HG03139 (cell line): ENCODE measurements around the gene MUC21.

Source experiments
- ATAC-seq: cut with Tn5 transposase; IDR thresholded peaks from one replicate; pipeline ENCODE4 v1.9.1; 2021; ENCODE audit not compliant: unreplicated experiment

Gene MUC21

DNA sequence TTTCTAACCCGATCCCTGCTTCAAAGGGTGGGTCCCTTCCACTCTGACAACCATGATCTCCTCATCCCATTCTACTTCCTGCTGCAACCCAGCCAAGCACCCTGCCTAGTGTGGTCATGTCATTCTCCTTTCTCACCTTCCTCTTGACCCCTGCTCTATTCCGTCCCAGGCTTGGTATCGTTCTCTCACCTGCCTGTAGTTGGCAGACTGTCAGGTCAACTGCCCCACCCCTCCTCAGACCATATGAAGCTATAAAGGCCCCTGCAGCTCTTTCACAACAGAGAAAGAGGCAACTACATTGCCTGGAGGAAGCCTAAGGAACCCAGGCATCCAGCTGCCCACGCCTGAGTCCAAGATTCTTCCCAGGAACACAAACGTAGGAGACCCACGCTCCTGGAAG, at the start of gene MUC21:
Gene MUC21, plus strand, starts transcription at position 280 of the 400 bp plus-strand sequence. CDS start 241 bp downstream, outside the sequence.
- ATAC-seq, result no peak

DNA sequence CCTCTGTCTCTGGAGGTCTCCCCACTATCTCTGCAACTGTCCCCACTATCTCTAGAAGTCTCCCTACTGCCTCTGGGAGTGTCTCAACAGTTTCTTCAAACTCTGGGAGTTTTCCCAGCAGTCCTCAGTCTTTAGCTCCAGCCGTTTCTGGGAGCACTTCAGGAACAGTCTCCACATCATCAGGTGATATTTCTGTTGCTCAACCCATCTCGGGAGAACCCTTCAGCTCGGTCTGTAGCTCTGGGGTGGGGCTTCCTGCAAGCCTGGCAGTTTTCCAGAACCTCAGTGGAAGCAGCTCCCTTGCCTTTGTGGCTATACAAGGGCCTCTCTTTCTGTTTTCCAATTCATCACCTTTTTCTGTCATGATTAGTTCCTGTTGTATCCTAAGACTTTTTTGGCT, 48.5 kb upstream of the MUC21 start:
- ATAC-seq, result no peak

DNA sequence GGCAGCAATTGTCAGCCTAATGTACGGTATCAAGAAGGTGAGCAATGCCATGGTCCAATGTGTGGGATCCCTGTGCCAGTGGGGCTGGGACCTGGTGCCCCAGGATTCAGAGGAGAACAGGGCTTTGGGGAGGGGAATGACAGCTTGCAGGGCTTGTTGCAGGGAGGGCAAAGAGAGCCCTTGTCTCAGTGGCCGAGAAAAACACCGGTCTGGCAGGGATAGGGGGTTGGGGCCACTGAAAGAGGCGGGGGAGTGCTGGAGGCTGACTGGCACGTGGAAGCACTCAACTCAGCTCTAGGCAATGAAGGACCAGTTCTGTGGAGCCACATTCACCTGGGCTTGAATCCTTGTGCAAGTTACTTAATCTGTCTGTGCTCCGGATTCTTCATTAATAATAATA, 46.3 kb upstream of the MUC21 start:
- no peak for ATAC-seq

DNA sequence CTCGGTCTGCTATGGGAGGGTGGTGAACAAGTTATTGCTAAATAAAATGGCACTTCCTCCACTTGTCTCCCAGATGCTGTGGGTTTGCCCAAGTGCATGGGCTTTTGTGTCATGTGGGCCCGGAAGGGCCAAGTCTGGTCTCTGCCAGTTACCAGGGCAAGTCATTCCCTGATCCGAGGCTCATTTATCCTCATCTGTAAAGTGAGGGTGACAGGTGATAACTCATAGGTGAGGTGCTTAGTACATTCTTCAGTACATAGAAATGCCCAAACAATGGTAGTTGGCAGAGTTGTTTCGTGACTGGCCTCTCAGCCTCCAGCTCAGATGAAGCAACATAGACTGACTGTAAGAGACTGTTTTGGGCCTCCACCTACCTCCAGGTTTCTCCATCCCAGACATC, 44.8 kb upstream of the MUC21 start:
- ATAC-seq, result no peak

DNA sequence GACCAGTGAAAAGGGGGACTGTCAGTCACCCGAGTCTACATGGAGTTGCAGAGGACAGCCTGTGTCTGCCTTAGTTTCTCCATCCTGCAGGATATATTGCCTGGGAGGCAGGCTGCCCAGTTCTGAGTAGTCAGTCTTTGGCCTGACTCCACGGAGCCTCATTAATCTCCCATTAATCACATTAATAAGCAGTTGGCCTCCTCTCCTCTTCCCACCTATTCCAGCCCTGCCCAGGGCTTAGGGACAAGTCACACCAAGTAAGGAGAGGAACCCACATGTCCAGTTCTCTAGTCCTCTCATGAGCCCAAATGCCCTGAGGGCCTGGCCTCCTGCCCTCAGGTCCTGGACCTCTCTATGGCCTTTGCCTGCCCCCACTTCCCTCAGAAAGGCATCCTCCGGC, 44.0 kb upstream of the MUC21 start:
- ATAC-seq, result no peak

DNA sequence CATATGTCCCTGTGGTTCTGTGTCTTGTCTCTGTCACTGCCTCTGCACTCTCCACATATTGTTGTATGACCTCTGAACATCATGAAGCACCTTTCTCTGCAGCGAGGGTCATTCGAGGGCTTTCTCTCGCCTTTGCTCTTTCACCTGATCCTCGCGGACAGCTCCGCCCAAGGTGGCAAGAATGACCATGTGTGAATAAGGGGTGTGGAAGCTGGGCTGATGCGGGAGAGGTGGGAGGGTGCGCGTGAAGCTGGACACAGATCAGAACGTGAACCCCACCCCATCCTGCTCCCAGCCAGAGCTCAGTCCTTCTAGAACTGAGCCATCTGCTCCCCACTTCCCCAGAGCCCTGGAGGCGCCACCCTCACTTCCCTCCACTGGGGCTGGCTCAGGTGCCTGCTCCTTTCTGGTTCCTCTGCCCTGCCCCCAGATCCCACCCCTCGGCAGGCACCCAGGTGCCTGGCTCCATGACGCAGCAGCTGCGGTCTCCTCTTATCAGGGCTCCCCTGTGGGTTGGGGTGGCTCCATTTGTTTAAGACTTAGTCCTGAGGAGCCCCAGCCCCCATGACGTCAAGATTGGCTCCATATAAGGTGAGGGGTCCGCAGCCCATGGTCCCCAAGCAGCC, 43.0 kb upstream of the MUC21 start, which contains the start of gene MUCL3:
Gene MUCL3, plus strand, starts transcription at position 613 of the 626 bp plus-strand sequence. CDS start 27 bp downstream, outside the sequence.
- ATAC-seq, result no peak

DNA sequence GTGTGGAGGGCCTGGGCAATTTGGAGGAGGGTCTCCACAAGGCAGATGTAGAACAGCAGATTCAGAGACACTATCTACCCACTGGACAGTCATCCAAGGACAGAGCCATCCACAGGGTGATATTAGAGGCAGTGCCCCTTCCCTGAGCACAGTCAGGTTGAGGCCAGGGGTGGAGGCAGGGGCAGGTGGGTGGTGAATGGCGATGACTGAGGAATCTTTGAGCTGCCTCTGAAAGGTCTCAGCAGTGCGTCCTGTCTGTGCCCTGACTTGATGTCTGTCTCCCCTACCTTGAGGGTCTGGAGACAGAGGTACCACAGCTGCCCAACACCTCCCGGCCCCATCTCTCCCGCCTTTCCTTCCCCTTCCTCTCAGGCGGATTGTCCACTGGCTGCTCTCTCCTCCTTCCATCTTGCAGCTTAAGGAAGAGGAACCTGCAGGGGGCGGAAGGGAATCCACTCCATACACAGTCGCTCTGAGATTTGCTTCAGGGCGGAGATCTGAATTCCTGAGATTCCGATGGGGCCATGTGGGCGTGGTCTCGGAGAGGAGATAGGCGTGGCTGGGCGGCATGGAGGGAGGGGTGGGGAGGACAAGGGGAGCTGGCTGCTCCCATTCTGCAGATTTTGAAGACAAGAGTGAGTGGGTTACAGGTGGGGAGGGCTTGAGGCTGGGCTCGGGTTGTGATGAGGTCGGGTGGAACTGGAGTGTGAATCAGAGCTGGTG, 41.0 kb upstream of the MUC21 start:
- ATAC-seq, result no peak

DNA sequence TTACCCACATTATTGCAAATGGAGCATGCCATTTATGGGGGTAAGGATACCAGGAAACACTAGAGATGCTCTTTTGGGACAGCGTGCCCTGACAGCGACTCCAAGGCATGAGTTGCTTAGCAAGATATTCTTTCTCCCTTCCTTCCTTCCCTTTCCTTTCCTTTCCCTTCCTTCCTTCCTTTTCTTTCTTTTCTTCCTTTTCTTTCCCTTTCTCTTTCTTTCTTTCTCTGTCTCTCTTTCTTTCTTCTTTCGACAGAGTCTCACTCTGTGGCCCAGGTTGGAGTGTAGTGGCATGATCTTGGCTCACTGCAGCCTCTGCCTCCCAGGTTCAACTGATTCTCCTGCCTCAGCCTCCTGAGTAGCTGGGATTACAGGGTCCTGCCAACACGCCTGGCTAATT, 39.5 kb upstream of the MUC21 start:
- ATAC-seq, result no peak

DNA sequence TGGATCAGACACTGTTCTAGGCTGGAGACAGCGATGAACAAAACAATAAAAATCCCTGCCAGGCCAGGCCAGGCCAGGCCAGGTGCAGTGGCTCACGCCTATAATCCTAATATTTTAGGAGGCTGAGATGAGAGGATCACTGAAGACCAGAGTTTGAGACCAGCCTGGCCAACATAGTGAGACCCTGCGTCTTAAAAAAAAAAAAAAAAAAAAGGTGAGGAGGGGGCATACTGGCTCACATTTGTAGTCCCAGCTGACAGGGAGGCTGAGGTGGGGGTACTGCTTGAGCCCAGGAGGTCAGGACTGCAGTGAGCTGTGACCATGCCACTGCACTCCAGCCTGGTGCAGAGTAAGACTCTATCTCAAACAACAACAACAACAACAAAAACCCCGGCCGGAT, 38.2 kb upstream of the MUC21 start:
- ATAC-seq, result no peak

DNA sequence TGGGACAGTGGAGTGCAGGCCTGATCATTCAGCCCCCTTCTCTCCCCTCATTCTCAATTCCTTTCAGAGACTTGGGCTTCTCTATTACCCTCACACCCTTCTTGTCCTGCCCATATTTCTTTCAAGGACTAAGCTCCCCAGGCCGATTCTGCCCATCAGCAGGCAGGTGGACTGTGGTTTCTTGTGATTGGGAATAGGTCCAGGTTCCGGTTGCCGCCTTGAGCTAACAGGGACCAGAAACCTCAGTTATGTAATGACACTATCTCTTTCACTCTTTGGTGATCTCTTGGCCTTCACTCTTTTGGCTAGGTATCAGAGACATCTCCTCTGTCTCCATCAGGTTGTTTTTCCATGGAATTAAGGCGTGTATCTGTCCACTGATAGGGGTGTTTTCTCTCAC, 36.3 kb upstream of the MUC21 start:
- ATAC-seq, result no peak

DNA sequence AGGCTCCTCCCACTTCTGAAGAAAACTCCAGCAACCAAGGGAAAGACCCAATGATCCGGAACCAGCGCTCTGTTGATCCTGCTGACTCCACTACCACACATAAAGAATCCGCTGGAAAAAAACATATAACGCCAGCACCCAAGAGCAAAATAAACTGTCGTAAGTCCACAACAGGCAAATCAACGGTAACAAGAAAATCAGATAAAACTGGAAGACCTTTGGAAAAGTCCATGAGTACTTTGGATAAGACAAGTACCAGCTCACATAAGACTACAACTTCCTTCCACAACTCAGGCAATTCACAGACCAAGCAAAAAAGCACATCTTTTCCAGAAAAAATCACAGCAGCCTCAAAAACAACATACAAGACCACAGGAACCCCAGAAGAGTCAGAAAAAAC, 34.7 kb upstream of the MUC21 start:
- no peak for ATAC-seq

DNA sequence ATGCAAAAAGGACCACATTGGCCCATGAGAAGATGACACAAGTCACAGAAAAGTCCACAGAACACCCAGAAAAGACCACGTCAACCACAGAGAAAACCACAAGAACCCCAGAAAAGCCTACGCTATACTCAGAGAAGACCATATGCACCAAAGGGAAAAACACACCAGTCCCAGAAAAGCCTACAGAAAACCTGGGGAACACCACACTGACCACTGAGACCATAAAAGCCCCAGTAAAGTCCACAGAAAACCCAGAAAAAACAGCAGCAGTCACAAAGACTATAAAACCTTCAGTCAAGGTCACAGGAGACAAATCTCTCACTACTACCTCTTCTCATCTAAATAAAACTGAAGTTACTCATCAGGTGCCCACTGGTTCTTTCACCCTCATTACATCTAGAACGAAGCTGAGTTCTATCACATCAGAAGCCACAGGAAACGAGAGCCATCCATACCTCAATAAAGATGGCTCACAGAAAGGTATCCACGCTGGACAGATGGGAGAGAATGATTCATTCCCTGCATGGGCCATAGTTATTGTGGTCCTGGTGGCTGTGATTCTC, 31.5 kb upstream of the MUC21 start:
- ATAC-seq, result no peak

DNA sequence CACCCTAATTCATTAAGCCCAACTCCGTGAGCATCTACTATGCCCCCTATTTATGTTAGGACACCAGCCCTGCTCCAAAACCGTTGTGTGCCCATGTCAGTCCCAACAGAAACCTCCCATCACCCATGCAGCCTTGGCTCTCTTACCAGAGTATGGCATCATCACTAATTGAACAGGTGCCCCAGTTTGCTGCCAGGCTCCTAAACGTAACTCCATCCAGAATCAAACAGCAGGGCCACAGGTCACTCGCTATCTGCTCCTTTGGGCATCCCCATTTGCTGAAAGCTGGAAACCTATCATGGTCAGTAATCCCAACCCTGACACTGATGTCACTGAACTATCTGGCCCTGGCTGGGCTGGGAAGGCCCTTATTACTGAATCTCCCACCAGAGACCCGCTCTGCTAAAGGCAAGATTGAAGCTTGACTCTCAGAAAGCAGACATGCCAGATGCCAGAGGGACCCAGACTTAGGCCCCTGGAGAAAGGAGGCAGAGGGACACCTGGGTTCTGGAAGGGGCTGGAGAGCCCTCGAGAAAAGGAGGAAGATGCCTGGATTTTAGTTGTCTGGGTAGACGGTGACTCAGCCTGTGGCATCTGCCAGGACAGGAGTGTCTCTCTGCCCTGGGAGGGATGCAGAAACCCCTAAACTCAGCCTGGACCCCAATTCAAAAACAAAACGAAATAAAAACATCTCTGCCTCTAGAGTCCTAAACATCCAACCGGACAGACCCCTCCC, 28.7 kb upstream of the MUC21 start:
- ATAC-seq, result no peak

DNA sequence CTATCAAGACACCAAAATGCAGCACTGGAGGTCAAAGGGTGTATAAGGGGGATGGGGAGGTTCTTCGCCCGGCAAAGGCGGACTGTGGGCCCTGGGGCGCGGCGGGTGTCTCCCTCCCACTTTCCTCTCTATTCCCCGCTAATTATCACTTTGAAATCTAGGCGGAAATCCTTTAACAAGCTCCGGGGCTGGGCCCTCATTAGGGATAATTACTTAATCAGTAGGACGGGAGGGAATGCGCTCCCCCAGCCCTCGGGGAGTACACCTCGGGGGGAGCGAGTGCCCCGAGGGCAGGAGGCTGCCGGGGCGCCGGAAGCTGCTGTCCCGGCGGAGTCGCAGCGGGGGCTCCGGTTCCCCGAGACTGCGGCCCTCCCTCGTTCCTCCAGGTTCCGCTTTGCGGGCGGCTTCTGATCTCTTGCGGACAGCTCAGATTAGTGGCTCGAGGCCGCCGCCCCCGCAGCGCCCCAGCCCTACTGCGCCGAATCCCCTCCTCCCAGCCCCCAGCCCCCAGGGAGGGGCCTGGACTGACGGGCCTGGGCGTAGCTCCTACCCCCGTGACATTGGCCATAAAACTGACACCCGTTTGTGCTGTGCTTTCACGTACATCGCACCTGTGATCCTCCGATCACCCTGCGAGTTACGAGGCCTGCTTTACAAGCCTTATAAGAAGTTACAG, 28.0 kb upstream of the MUC21 start:
- ATAC-seq, result no peak

DNA sequence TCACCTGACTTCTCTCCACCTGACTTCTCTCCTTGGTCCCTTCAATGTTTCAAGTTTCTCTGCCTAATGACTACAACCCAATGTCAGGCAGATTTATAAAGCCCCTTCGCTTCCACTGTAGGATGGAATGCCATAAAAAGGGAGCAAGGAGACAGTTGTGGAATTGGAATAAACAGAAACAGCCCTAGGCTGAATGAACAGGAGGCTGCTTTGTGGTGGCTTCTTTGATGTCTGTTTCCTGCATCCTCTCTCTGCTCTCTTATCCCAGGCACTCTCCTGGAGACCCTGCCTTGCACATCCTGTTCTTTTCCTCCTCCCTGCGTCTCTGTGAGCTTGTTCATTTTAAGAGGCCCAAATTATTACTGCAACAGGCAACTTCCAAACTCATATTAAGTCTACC, 25.8 kb upstream of the MUC21 start:
- no peak for ATAC-seq

DNA sequence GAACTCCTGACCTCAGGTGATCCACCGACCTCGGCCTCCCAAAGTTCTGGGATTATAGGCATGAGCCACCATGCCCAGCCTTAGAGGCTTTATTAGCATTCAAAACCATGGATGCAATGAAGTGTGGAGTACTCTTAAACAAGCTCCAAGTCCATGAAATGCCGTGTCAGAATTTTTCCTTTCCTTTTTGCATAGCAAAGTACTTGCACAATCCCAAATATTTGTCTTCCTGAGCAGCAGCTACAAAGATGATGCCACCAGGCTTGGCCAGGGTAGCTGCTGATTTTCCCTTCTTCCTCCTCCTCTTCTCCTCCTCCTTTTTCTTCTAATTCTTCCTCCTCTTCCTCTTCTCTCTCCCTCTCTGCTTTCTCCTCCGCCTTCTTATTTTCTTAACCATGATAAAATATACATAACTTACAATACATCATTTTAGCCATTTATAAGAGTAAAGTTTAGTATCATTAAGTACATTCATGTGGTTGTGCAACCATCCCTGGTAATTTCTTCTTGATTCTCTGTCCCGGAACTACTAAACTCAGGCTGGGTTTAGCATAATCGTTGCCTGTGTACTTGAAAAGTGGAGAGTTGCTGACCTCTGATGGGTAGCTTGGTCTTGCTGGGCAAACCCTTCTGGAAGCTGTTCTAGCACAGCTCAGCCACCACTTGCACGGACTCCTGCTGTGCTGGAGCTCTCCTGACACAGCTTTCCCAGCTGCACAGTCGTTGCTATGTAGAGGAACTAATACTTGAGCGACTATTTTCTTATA, 22.4 kb upstream of the MUC21 start:
- no peak for ATAC-seq

DNA sequence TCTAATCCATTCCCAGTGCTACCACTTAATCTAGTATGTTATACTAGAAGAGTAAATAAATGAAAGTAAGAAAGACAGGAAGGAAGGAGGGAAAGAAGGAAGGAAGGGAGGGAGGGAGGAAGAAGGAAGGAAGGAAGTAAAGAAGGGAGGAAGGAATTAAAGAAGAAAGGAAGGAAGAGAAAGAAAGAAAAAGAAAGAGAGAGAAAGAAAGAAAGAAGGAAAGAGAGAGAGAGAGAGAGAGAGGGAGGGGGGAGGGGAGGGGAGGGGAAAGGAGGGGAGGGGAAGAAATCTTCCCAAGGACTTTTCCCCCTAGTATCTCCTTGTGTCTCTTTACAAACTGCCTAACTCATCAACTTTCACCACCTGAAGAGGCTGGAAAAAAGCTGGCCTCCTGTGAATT, 20.8 kb upstream of the MUC21 start:
- ATAC-seq, result no peak

DNA sequence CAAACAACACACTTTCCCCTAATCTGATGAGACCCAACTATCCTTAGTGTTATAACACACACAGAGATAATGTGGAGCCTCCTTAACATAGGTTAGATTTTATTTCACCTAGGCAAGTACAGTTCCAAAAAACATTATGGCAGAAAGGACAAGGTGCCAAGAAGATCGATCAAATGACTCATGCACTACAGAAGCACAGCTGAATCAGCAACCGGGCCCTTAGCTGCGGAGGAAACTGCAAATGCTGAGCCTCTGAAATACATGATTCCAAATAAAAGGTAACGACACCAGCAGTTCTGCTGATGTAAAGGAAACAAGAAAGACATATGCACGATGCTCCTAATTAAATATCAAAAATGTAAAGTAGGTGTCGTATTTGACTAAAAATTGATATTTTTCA, 19.9 kb upstream of the MUC21 start:
- no peak for ATAC-seq

DNA sequence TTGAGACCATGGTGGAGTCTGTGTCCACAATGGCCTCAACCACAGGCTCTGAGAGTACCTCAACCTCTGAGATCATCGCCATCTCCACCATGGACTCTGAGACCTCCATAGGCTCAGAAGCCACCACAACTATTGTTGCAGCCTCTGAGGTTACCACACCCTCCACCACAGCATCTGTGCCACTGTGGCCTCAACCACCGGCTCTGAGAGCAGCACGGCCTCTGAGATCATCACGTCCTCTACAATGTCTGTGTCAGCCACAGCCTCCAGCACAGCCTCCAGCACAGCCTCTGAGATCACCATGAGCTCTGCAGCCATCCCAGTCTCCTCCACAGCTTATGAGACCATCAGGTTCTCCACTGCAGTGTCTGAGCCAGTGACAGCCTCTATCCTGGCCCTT, 19.4 kb upstream of the MUC21 start:
- no peak for ATAC-seq

DNA sequence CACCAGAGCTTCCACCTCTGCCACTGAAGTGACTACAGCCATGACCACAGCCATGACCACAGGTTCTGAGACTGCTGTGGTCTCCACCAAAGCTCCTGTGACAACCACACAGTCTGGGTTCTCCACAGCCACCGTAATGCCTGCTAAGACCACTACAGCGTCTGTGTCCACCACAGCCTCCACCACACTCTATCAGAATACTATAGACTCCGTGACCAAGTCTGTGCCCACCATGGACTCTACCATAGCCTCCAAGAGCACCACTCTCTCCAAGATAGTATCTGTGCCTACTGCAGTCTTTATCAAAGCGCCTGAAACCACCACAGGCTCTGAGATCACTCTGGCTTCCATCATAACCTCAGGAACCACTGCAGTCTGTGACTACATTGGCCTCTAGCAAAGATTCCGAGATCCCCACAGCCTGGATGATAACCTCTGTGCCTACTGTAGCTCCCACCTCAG, 18.3 kb upstream of the MUC21 start:
- ATAC-seq, result no peak
